ENCODE data around the gene TMEM178A. TPM values are rescaled to one million over a fixed set of nuclear protein-coding genes. Genes with fewer than 3 reads are reported as not detected.

The TMEM178A gene
- total and polyA plus RNA-seq, 2 of the 8 experiments (the other 6 are each of a cell fraction or from before 2014, with no cell fraction given): 11.2 to 14.9 TPM

GRCh38 chr2:39701137-39701536 is 35.4 kb downstream of the TMEM178A start:
- H3K79me1 ChIP-seq (ENCODE audit: low read depth, low read length): no peaks in the 10 kb centered on the region
- H3K18ac ChIP-seq (ENCODE audit: extremely low read depth, low read length): no peak overlapping the region
- no peaks in the 10 kb centered on the region for H4K20me1 ChIP-seq (replicated peaks in 1 of 2; ENCODE audit: control insufficient read depth in 1 of 2, insufficient read depth in 2 of 2, low read length in 2 of 2)
- TF ChIP-seq SIX5 (IDR thresholded peaks at IDR 0.05; ENCODE audit: low read depth, low read length) (no peak), RNF2 (IDR thresholded peaks at IDR 0.05; ENCODE audit: borderline replicate concordance, low read depth, low read length, missing control alignments, poor library complexity, severe bottlenecking) (no peak), CEBPB (IDR thresholded peaks at IDR 0.05; ENCODE audit: low read depth, low read length) (no peak), POU5F1 (IDR thresholded peaks at IDR 0.05; ENCODE audit: low read depth, low read length) (no peak), PHF8 (conservative IDR thresholded peaks at IDR 0.05; ENCODE audit: low read depth, low read length) (no peak), SUZ12 (IDR thresholded peaks at IDR 0.05; ENCODE audit: low read length) (no peak), CBX5 (IDR thresholded peaks at IDR 0.05; ENCODE audit: low read depth, low read length) (no peak), CTCF (IDR thresholded peaks at IDR 0.05; ENCODE audit: control extremely low read depth in 1 of 3, insufficient read depth in 1 of 3, low read depth in 1 of 3, low read length in 3 of 3) (no peak)
- no peak overlapping the region for H2AFZ ChIP-seq (ENCODE audit: low read length)
- peaks cover 6 to 9% of the 10 kb centered on the region in 2 experiments; a peak in 3 of 4 replicates for H3K9me3 ChIP-seq (ENCODE audit: insufficient read depth in 2 of 2, low read depth in 1 of 2, low read length in 1 of 2)
- no peaks in the 10 kb centered on the region for H3K27me3 ChIP-seq (replicated peaks in 1 of 4; ENCODE audit: control insufficient read depth in 3 of 4, extremely low read depth in 1 of 4, insufficient read depth in 3 of 4, low read length in 3 of 4)
- H2BK15ac ChIP-seq (ENCODE audit: low read length): no peak overlapping the region
- H3K36me3 ChIP-seq (ENCODE audit: control insufficient read depth in 2 of 4, insufficient read depth in 4 of 4, low read length in 3 of 4): peaks cover 0 to 2% (median 0%) of the 10 kb centered on the region in 4 experiments; a peak in 2 of 8 replicates
- H3K79me2 ChIP-seq (ENCODE audit: control insufficient read depth in 1 of 2, insufficient read depth in 2 of 2, low read length in 2 of 2): no peaks in the 10 kb centered on the region
- no peak overlapping the region for H3K56ac ChIP-seq (replicated peaks; ENCODE audit: insufficient read length, low read depth, low read length)
- no peaks in the 10 kb centered on the region for H3K23me2 ChIP-seq (ENCODE audit: low read depth, low read length)
- no peak overlapping the region for H2BK12ac ChIP-seq (ENCODE audit: low read depth, low read length)
- H2AK5ac ChIP-seq (ENCODE audit: low read depth, low read length): no peak overlapping the region
- H4K5ac ChIP-seq (ENCODE audit: insufficient read length, low read depth, low read length): no peak overlapping the region
- no peak overlapping the region for H2BK5ac ChIP-seq (ENCODE audit: low read depth, low read length)
- 96% methylated on average over 1 of the region's 1 CpG; no CpG with 5 or more reads in 1 of the 2 experiments for WGBS, 2 experiments (ENCODE audit: extremely low coverage in 1 of 2, insufficient coverage in 1 of 2, insufficient read length in 1 of 2, insufficient replicate concordance in 2 of 2, low coverage in 1 of 2, low lambda C conversion rate in 2 of 2, missing lambda C conversion rate in 1 of 2)
- no peak overlapping the region for H3K27ac ChIP-seq (ENCODE audit: low read depth, low read length)
- H4K8ac ChIP-seq (ENCODE audit: extremely low read depth, insufficient read depth, low read length): no peak overlapping the region
- H3K4me1 ChIP-seq (replicated peaks in 1 of 4; ENCODE audit: control insufficient read depth in 3 of 4, insufficient read depth in 4 of 4, low read length in 3 of 4): peaks cover 0 to 1% (median 0%) of the 10 kb centered on the region in 4 experiments; a peak in 2 of 7 replicates
- no peak overlapping the region for H3K4me2 ChIP-seq (ENCODE audit: insufficient read depth in 1 of 2, low read depth in 2 of 2, low read length in 2 of 2)
- DNase-seq (ENCODE audit: low read depth in 1 of 2, low spot score in 2 of 2): no peak
- H3K4ac ChIP-seq (replicated peaks; ENCODE audit: insufficient read length, low read depth, low read length): no peak overlapping the region
- H3K14ac ChIP-seq (ENCODE audit: insufficient read length): no peak overlapping the region
- FAIRE-seq: no peak
- H4K91ac ChIP-seq (replicated peaks; ENCODE audit: insufficient read length, low read length): no peak overlapping the region
- CTCF ChIA-PET (ENCODE audit: partially characterized antibody): interaction anchor here (2.1 kb wide), 1 partner anchor 29 kb away, joined by 8 read pairs; no protein-coding TSS in a partner anchor
- H2BK120ac ChIP-seq (replicated peaks; ENCODE audit: low read depth, low read length): no peak overlapping the region
- POLR2A ChIA-PET (ENCODE audit: partially characterized antibody): no interaction called here
- no peak overlapping the region for H2BK20ac ChIP-seq (ENCODE audit: low read length)
- no peak overlapping the region for H3K23ac ChIP-seq (ENCODE audit: insufficient read length)
- no peak overlapping the region for H3K9ac ChIP-seq (replicated peaks in 1 of 4; ENCODE audit: extremely low read depth in 1 of 4, low read depth in 3 of 4, low read length in 3 of 4)
- H3K4me3 ChIP-seq (ENCODE audit: extremely low read depth in 1 of 4, insufficient read depth in 2 of 4, low read depth in 3 of 4, low read length in 4 of 4): no peak overlapping the region

Measured in H1 (cell line).